Colonic mucosa (tissue), 4 donors: ENCODE results near the gene ZNF710. TPM values are rescaled to one million over a fixed set of nuclear protein-coding genes. Genes with fewer than 3 reads are reported as not detected.

ENCODE experiments used
- DNase-seq: peaks from one replicate; pipeline ENCODE4 v3.0.0-alpha.2; 2020
- H3K27ac ChIP-seq: fragments of 200-600 bp; one replicate; pipeline ENCODE4 v1.8.0; 2021
- H3K27me3 ChIP-seq: fragments of 200-600 bp; one replicate; pipeline ENCODE4 v1.8.0; 2021
- H3K36me3 ChIP-seq: fragments of 200-600 bp; one replicate; pipeline ENCODE4 v1.8.0; 2021
- H3K4me1 ChIP-seq: fragments of 200-600 bp; one replicate; pipeline ENCODE4 v1.8.0; 2021; ENCODE audit warnings: mild to moderate bottlenecking
- H3K4me3 ChIP-seq: fragments of 200-600 bp; one replicate; pipeline ENCODE4 v1.8.0; 2021
- H3K9ac ChIP-seq, 2 donors: one replicate each; pipeline ENCODE4 v1.7.0; 2013; ENCODE audit warnings: control low read depth in 2 of 2, low read depth in 2 of 2, low read length in 2 of 2
- H3K9me3 ChIP-seq: fragments of 200-600 bp; one replicate; pipeline ENCODE4 v1.8.0; 2021
- intact Hi-C: fragments of 100-400 bp; cut with DNase I; formaldehyde crosslinking; loops from one replicate; pipeline ENCODE4 v1.14.1; 2022
- total RNA-seq, 2 donors: library from RNA; stranded (reverse); fragmentation: NEBNext Ultra II Directional in 1 of 2; extraction: Animal tissue kit (Norgen Biotek cat#: 25700) in 1 of 2; gene quantifications; one replicate each; pipeline ENCODE4 v1.2.1, GENCODE V29; 2021
- TF ChIP-seq, protein P1 (sequence below): fragments of 200-600 bp; IDR thresholded peaks from one replicate; pipeline ENCODE4 v1.8.0; 2022; ENCODE audit warnings: antibody characterized with exemption, mild to moderate bottlenecking
- donor health status: healthy.
- donor health status: DM: no; HTN: no; CAD: no.
- donor health status: DM: no; HTN: no; CAD: no.

The ZNF710 gene
- total RNA-seq, 2 donors from 2014 or later = 35.0 to 43.7 TPM

DNA sequence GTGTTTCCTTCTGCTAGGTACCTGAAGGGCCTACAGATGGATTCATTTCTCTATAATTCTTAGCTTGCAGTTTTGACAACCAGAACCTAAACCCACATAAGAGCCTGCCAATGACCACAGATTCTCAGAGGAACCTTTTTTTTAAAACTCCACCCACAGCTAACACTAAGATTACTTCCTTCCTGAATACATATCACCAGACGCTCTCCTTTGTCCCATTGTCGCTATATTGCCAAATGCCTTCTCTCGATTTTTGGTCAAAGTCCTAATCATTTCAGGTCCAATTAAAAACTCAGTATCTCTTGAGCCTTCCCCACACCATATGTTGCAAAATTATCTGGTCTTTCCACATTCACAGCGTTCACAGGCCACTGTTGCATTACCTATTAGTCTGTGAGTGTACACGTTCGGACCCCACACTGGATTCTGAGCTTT is 12.4 kb downstream of the ZNF710 start:
- Histone ChIP-seq H3K36me3 (no peaks in the 10 kb centered on the region), H3K4me1 (peaks cover 8% of the 10 kb centered on the region), H3K27me3 (no peaks in the 10 kb centered on the region), H3K9ac (no peak overlapping the region), H3K27ac (peak overlapping the region; percentile 38), H3K9me3 (no peaks in the 10 kb centered on the region), H3K4me3 (no peak overlapping the region)
- intact Hi-C loops = no loop called here
- TF ChIP-seq, protein P1, sequence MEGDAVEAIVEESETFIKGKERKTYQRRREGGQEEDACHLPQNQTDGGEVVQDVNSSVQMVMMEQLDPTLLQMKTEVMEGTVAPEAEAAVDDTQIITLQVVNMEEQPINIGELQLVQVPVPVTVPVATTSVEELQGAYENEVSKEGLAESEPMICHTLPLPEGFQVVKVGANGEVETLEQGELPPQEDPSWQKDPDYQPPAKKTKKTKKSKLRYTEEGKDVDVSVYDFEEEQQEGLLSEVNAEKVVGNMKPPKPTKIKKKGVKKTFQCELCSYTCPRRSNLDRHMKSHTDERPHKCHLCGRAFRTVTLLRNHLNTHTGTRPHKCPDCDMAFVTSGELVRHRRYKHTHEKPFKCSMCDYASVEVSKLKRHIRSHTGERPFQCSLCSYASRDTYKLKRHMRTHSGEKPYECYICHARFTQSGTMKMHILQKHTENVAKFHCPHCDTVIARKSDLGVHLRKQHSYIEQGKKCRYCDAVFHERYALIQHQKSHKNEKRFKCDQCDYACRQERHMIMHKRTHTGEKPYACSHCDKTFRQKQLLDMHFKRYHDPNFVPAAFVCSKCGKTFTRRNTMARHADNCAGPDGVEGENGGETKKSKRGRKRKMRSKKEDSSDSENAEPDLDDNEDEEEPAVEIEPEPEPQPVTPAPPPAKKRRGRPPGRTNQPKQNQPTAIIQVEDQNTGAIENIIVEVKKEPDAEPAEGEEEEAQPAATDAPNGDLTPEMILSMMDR = no peak
- no peak for DNase-seq

DNA sequence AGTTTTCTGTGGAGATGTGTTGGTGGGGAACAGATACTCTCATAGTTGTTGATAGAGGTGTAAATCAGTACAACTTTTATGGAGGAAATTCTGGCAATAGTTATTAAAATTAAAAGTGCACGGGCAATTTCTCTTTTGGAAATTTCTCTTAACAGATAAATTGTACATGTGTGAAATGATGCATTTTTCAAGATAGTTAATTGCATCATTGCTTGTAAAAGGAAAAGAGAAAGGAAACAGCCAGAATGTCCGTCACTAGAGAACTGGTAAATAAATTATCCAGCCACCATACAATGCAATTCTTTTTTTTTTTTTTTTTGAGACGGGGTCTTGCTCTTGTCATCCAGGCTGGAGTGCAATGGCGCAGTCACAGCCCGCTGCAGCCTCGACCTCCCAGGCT is 14.2 kb downstream of the ZNF710 start:
- Histone ChIP-seq H3K4me1 (peaks cover 8% of the 10 kb centered on the region), H3K27me3 (no peaks in the 10 kb centered on the region), H3K36me3 (no peaks in the 10 kb centered on the region), H3K4me3 (no peak overlapping the region), H3K27ac (no peak overlapping the region), H3K9me3 (no peaks in the 10 kb centered on the region), H3K9ac (no peak overlapping the region)
- intact Hi-C loops = no loop called here
- TF ChIP-seq, protein P1 = no peak
- DNase-seq = no peak

DNA sequence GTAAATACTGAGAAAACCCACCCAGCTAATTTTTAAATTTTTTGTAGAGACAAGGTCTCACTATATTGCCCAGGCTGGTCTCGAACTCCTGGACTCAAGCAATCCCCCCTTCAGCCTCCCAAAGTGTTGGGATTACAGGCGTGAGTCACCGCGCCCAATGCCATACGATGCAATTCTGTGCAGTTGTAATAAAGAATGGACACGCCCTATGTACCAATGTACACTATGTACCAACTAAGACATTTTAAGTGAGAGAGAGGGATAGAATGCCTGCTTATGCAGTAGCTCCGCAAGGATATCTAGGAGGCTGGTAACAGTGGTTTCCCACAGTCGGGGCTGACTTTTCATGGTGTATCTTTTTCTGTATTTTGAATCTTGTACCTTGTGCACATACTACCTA is 14.6 kb downstream of the ZNF710 start:
- H3K36me3 ChIP-seq = no peaks in the 10 kb centered on the region
- peak overlapping the region; percentile 45 for H3K27ac ChIP-seq
- intact Hi-C loops = no loop called here
- peaks cover 8% of the 10 kb centered on the region for H3K4me1 ChIP-seq
- H3K9me3 ChIP-seq = no peaks in the 10 kb centered on the region
- H3K27me3 ChIP-seq = no peaks in the 10 kb centered on the region
- H3K9ac ChIP-seq = no peak overlapping the region
- H3K4me3 ChIP-seq = no peak overlapping the region
- peak; percentile 69 for DNase-seq
- TF ChIP-seq, protein P1 = no peak

DNA sequence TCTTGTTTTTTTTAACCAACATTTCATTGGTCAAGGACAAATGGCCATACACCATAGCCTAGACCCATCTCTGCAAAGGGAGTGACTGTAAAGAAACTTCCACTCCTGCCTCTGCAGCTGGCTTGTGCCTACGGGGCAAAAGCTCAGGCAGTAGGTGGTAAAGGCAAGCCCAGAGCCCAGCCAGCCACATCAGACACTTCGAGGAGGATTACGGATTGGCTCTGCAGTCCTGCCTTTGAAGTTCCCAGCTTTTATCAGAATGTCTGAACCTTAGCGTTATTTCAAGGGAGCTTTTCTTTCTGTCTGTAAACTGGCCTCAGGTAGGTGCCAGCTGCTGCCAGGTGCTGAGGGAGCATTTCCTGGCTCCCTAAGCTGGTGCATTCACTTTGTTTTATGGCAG is 15.6 kb downstream of the ZNF710 start:
- Histone ChIP-seq H3K27me3 (no peaks in the 10 kb centered on the region), H3K9me3 (no peaks in the 10 kb centered on the region), H3K27ac (peak overlapping the region; percentile 45), H3K4me3 (no peak overlapping the region), H3K36me3 (no peaks in the 10 kb centered on the region), H3K4me1 (peaks cover 8% of the 10 kb centered on the region), H3K9ac (no peak overlapping the region)
- intact Hi-C loops = no loop called here
- no peak for DNase-seq
- TF ChIP-seq, protein P1 = no peak

DNA sequence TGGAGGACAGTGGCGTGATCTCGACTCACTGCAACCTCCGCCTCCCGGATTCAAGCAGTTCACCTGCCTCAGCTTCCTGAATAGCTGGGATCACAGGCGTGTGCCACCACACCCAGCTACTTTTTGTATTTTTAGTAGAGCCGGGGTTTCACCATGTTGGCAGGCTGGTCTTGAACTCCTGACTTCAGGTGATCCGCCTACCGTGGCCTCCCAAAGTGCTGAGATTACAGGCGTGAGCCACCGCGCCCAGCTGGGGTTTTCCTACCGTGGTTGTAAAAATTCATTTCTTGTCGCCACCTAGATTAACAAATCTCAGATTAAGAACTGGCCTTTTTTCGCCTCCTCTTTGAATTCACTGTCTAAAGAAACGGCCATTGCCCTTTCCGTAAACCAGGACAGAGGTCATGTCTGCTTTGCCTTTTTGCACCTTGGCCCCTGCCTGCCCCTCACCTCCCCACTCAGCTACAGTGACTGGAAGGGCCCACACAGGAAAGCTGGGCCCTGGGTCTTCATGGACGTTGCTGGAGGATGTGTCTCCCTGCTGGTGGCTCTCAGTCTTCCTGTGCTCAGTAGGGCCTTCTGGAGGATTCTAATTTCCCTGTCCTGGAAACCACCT is 17.2 kb downstream of the ZNF710 start:
- Histone ChIP-seq H3K27ac (peak overlapping the region; percentile 42), H3K4me1 (peaks cover 8% of the 10 kb centered on the region), H3K9ac (no peak overlapping the region), H3K27me3 (no peaks in the 10 kb centered on the region), H3K9me3 (no peaks in the 10 kb centered on the region), H3K36me3 (no peaks in the 10 kb centered on the region), H3K4me3 (no peak overlapping the region)
- intact Hi-C loops = no loop called here
- TF ChIP-seq, protein P1 = no peak
- DNase-seq = no peak
